ENCODE data around the gene ADAP1.
"Not testable (repeated sequence)": the region's sequence is repeated elsewhere in the genome, so short reads cannot be mapped to it uniquely, and the experiment has no call there.

The ADAP1 gene

DNA sequence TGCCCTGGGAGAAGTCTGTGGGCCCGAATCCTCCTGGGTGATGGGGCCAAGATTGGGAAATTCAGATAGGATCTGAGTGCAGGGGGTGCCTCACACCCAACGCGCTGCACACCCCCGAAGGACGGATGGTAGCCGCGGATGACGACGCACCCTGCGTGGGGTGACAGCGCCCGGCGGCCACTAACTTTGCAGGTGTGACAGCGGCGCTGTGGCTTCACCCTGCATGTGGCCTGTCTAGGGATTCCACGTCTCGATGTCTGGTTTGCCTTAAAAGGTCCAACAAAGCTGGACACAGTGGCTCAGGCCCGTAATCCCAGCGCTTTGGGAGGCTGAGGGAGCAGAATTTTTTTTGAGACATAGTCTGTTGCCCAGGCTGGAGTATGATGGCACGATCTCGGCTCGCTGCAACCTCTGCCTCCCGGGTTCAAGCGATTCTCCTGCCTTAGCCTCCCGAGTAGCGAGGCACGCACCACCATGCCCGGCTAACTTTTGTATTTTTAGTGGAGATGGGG lies 18.6 kb downstream of the ADAP1 start:
- DNase-seq = no peak

DNA sequence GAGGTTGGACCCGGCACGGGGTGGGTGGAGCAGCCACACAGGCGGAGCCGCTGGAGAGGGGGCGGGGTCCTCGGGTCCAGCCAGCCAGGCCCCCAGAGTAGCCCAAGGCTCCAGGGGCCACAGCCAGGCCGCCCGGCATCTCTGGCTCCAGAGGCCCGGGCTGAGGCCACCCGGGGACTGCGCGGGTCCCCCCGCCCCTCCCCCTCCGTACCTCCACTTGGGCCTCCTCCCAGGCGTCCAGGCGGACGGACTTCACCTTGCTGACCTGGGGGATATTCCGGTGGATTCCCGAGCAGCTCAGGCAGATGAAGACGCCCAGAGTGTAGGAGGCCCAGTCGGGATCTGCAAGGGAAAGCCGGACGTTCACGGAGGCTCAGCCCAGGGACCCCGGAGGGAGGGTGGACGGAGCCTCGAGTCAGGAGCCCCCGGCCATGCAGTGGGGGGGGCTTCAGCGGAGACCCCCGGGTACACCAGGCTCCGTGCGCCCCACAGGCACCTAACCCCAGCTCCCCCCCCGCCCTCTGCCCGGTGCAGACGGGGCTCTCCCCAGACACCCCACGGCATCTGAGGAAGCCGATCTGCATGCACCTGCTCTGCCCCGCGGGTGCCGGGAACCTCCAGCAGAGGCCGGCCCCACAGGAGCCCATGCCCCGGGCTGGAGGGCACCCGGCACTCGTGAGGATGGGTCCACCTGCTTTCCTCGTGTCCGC lies 19.2 kb downstream of the ADAP1 start:
- no peak for DNase-seq

DNA sequence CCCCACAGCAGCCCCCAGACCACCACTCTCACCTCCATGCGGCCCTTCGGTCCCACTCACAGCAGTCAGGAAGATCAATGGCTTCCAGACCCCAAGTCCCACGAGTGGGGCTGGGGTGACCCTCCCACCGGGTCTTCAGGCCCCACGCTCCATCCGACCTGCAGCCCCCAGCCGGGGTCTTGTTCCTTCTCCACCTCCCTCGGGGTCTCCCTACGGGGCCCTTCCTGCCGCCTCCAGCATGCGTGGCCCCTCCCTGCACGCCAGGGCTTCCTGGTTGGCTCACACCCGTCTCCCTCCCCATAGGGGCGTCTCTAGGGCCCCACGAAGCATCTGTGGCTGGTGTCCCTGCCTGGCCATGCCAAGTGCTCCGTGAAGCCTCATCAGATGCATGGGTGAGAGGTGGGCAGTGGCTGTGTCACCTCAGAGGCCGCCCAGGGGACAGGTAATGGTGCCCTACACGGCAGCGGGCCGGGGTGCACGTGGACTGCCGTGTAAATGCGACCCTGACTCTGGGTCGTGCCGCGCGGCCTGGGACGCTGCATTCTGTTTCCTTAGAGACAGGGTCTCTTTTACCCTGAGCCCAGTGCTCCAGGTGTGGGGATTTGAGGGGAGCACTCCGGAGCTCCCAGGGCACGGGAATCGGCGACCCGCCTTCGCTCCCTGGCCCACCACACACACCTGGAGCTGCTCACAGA lies 19.9 kb downstream of the ADAP1 start:
- no peak for DNase-seq

DNA sequence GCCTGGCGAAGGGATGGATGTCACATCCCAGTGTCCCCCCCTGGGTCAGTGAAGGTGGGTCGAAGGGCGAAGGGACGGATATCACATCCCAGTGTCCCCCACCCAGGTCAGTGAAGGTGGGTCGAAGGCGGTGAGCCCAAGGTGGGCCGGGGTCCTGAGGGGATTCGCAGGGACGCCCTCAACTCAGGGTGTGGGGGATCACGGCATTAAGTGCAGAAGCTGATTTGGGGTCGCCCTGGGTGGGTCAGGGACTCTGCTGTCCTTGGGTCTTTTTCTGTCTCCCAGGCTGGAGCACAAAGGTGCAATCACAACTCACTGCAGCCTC lies 21.9 kb downstream of the ADAP1 start:
- no peak for DNase-seq

DNA sequence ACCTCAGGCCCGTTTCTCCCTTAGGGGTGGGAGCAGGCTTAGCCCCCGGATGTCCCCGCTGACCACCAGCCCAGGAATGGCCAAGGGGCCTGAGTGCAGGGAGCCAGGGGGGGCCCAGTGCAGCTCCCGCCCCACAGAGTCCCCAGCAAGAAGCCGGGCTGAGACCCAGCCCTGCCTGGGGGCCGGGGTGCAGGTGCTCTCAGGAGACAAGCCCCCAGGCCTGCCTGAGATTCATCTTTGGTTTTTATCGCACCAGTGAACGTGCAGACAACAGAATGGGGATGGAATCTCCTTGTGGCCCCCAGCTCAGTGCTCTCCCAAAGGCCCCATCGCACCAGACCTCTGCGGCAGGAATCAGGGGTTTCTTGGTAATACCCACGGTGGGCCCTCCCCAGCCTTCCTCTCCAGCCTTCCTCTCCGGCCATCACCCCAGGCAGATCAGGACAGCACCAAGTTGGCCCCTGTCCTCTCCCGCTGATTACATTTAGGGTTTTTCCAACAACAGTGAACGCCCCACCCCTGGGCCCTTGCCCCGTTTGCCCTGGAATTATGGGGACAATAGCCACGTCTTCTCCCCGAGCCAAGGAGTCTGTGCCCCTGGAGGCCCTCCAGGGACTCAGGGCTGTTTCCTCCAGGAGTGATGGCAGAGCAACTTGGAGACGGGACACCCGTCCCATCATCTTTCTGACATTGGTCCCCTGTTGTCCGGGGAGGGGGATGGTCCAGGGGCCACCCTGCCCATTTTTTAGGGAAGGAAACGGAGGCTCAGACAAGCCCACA lies 22.4 kb downstream of the ADAP1 start:
- DNase-seq = no peak

DNA sequence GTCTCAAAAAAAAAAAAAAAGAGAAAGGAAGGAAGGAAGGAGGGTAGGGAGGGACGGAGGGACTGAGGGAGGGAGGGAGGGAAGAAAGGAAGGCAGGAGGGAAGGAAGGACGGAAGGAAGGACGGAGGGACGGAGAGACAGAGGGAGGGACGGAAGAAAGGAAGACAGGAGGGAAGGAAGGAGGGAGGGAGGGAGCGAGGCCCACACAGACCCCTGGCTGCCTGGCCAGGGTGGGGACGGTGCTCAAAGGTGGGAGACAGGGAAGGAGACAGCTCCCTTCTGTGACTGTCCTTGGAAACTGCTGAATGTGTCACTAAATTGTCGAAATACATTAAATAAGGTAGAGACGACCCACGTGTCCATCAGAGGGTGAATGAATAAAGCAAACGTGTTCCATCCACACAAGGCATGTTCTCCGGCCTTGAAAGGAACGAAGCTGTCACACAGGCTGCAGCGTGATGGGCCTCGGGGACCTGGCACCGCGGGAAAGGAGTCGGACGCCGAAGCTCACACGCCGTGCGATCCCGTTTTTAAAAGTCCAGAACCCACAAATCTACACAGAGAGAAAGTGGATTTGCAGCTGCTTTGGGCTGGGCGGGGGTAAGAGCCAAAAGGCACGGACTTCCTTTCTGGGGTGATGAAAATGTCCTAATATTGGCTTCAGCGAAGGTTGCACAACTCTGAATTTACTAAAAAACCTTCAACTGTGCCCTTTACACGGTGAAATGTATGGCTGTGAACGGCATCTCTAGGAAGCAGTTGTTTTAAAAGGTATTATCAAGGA lies 23.3 kb downstream of the ADAP1 start:
- no peak for DNase-seq

DNA sequence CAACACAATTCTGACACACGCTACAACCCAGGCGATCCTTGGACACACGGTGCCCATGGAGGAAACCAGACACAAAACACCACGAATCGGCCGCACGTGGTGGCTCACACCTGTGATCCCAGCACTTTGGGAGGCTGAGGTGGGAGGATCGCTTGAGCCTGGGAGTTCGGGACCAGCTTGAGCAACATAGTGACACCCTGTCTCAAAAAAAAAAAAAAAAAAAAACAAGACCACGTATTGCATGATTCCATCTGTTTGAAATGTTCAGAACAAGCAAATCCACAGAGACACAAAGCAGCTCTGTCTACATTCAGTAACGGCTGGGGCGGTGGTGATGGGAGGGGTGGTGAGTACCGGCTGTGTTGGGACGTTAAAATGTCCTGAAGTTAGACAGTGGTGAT lies 25.2 kb downstream of the ADAP1 start:
- DNase-seq = no peak

DNA sequence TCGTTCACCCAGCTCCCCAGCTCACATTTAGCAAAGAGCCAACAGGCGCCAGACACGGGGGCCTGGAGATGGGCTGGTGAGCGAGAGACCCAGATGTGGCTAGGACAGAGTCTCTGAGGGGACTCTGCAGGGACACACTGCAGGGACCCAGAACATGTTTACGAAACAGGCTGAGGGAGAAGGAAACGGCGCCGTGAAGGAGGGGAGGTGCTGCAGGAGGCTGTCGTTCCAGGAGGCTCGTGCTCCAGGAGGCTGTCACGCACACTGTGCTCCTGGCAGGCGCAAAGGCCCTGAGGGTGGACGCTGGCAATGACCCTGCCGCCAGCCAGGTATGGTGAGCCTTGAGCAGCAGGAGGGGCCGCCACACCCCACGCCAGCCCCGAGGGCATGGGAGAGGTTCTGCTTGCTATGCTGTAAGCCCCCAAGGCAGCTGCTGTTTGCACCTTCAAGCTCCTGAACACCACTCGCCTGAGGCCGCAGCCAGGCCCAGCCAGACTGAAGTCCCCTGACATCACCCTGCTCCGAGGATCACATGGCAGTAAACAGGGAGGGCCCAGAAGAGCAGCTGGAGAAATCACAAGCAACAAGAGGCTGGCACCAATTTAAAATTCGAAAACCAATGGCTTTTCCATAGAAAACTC lies 27.3 kb downstream of the ADAP1 start:
- no peak for DNase-seq

DNA sequence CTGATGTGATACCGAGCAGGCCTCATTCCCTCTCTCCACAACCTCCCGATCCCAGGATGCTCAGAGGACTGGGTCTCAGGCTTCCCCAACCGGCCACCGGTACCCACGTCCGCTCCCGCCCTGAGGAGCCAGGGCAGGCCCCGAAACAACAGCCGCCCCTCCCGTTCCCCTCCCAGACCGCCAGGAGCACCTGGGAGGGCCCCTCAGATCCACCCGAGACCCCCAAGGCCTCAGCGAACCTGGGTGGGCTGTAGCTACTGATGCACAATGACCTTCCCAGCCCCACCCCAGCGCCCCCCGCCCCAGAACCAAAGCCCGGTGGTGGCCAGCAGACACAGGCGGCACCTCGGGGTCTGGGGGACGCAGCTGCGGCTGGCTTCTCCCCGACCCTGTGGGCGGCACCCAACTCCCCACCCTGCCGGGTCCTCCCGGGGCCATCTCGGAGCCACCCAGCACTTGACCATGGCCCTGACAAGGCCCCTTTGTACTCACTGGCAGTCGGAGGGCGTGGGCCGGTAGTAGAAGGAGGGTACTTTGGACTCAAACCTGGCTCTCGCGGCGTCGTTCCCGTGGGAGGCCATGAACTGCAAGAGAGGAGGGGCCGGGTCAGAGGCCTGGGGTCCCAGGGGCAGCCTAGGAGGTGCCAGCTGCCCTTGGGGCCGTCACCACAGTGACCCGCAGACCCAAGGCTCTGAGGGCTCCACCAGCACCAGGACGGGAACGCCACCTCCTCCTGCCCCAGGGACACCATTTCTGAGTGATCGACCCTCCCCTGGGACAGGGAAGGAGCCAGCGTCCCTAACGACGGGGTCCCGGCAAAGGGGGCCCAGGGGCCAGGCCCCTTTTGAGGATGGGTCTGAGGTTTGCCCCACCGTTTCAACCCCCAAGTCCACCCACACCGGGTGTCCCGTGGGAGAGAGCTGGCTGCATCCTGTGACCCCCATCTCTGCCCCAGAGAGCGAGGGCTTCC lies 28.1 kb downstream of the ADAP1 start:
- DNase-seq = no peak

DNA sequence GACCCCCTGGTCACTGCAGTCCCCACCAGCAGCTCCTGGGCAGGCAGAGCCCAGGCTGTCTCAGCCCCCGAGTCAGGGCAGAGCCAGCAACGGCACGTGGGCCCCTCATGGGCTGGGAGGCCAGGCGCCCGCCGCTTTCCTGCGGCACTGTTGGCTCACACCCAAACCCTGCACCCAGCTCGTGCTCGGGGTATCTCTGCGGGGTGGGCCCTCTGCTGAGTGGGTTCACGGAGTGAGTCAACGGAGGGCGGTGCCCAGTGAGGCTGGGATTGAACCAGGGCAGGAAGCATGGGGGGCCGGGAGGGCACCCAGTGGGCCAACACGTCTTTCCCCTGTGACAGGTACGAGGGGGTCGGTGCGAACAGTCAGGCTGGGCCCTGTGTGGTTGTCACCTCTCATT lies 28.9 kb downstream of the ADAP1 start:
- DNase-seq = no peak

DNA sequence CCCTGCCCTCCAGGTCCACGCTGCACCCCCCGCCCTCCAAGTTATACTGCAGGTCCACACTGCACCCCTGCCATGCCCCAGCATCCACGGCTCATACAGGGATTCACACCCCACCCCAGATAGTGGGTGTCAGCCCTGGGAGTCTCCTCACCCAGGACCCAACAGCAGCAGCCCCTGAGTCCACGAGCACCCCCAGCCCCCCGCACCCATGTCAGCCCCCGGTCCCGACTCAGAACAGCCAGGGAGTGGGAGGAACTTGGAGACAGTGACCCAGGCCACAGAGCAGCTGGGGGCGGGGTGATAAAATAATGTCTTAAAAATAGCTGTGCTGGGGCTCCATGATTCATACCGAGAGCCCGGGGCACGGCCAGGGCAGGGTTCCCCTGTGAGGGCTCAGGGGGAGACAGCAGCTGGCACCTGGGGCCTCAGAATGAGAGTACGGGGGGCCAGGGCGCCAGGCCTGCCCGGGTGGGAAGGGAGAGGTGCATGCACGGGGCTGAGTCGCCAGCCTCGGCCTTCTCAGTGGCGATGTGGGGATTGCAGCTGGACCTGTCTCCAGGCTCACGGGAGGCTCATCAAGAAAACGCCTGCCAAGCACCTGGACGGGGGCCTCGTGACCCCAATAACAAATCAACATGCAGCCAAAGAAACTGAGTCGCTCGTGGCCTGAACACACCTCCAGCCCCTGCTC lies 29.8 kb downstream of the ADAP1 start:
- no peak for DNase-seq

DNA sequence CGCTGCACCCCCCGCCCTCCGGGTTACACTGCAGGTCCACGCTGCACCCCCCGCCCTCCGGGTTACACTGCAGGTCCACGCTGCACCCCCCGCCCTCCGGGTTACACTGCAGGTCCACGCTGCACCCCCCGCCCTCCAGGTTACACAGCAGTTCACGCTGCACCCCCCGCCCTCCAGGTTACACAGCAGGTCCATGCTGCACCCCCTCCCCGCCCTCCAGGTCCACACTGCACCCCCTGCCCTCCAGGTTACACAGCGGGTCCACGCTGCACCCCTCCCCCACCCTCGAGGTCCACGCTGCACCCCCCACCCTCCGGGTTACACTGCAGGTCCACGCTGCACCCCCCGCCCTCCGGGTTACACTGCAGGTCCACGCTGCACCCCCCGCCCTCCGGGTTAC lies 30.4 kb downstream of the ADAP1 start:
- DNase-seq = not testable (repeated sequence)

DNA sequence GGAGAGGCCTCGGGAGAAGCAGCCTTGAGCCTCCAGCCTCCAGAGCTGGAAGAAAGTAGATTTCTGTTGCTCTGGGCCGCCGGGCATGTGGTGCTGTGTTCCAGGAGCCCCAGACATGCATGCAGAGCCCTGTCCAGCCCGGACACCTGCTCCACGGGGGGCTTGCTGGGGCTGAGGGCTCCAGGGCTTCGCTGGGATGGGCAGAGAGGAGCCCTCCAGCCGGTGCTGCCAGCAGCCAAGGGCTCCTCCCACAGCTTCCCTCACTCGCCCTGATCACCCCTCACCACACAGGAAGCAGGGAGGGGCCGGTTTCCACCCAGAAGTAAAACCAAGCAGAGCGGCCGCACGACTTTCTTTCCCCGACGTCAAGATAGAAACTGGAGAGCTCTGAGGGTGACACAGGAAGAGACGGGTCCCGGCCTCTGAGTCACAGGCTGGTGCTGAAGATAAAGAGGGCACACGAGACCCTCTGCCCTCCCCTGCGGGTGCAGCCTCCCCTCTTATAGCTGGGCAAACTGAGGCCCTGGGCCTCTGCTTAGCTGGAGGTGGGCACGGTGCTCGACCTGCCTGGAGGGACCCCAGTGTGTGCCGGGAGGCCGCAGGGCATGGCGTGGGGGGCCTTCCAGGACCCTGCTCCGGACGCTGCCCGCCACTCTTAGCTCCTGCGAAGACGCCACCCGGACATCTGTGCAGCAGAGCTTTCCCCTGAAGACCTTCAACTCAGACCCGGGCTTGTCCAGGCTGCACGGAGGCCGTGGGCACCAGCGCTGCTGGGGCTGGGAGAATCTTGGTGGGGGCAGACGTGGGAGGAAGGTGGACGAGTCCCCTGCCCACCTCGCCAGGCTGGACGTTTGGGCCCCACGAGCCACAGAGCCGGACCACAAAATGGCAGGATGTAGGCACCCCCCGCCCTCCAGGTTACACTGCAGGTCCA lies 31.1 kb downstream of the ADAP1 start:
- DNase-seq = peak; percentile 31

DNA sequence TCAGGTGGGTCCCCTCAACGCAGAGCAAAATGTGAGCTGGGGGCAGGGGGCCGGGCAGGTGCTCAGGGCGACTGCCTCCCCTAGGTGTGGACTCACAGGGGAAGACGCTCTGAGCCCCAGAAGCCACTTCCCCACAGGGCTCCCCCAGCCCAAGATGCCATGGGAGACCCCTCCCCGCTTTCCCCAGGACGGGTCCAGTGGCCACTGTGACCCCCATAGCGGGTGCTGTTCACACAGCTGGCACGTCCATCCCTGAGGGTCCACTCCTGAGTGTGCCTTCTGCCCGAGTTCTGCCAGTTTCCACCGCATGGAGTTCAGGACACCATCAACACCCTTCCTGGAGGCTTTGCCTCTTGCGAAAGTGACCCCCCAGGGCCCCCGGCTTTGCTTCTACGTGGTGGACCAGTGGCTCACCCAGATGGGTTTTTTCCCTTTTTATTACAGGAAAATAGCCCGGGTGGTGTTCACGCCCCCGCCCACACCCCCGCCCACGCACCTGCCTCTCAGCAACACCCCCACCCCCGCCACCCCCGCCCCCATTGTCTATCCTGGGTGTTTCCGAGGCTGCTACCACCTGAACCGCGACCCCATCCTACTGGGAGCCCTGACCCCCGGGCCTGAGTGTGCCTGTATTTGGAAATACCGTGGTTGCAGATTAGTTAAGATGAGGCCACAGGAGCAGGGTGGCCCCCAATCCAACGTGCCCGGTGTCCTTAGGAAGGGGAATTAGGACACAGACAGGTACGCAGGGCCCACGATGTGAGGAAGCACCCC lies 32.0 kb downstream of the ADAP1 start:
- DNase-seq = no peak

DNA sequence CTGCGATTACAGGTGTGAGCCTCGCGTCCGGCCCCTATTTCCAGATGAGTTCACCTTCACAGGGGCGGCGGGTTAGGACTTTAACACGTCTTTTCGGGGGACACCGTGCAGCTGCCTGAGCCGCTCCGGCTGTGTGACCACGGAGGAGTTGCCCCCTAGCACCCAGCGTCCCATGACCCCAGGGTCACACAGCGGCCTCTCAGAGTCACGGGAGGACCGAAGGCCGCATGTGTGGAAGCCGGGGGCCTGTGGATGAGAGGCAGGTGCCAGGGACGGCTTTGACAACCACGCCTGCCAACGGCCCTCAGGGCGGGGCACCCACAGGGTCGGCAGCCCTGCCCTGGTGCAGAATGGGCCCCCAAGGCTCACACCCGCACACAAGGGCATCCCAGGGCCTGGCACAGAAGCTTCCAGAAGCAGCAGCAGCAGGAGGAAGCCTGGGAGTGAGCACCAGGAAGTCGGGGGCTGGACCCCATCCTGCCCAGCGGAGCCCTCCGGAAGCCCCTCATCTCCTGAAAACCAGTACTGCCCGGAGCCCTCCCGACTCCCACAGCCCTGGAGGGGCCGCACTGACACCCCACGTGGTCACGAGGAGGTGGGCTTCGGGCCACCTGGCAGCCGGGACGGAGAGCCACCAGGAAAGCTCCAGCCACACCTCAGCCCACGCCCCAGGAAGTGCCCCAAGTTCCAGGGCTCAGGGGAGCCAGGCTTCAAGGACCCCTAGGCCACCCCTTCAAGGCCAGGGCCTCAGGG lies 32.7 kb downstream of the ADAP1 start:
- DNase-seq = no peak

DNA sequence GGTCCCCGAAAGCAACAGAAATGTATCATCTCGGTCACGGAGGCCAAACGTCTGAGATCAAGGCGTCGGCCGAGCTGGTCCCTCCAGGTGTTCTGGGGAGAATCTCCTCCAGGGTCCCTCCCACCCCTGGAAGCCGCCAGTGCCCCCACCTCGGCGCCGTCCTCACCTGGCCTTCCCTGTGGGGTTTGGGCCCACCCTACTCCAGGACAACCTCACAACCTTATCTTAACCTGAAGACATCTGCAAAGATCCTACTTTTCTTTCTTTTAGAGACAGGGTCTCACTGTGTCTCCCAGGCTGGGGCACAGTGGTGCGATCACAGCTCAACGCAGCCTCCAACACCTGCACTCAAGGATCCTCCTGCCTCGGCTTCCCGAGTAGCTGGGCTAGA lies 33.4 kb downstream of the ADAP1 start:
- DNase-seq = no peak

DNA sequence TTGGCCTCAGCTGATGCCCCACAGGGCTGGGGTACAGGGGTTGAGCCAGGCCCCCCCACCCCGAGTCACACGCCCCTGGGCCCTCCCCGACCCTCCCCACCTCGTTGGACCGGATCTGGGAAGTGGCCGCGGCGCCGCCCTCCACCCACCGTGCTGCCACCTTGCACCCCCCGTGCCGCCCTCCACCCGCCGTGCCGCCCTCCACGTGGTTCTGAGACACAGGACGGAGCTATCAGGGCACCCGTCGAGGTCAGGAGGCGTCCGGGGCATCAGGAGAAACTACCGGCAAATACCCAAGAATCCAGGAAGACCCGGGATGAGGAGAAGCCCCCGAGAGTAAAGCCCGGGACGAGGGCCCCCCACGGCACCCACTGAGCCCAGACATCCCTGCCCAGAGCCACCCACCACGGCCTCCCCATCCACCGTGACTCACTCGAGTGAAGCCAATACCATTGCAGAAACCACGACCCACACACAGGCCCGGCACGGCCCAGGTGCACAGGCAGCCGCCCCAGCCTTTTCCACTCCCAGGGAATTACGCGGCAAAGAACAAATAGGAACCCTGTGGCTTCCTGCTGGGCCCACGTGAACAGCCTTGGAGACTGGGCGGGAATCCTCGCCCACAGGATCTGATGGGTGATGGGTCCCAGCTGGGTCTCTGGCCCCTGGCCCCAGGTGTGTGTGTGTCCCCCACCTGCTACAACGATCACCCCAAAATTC lies 34.0 kb downstream of the ADAP1 start:
- DNase-seq = no peak
